ENCODE measurements around the gene KIAA0753.

The KIAA0753 gene

DNA sequence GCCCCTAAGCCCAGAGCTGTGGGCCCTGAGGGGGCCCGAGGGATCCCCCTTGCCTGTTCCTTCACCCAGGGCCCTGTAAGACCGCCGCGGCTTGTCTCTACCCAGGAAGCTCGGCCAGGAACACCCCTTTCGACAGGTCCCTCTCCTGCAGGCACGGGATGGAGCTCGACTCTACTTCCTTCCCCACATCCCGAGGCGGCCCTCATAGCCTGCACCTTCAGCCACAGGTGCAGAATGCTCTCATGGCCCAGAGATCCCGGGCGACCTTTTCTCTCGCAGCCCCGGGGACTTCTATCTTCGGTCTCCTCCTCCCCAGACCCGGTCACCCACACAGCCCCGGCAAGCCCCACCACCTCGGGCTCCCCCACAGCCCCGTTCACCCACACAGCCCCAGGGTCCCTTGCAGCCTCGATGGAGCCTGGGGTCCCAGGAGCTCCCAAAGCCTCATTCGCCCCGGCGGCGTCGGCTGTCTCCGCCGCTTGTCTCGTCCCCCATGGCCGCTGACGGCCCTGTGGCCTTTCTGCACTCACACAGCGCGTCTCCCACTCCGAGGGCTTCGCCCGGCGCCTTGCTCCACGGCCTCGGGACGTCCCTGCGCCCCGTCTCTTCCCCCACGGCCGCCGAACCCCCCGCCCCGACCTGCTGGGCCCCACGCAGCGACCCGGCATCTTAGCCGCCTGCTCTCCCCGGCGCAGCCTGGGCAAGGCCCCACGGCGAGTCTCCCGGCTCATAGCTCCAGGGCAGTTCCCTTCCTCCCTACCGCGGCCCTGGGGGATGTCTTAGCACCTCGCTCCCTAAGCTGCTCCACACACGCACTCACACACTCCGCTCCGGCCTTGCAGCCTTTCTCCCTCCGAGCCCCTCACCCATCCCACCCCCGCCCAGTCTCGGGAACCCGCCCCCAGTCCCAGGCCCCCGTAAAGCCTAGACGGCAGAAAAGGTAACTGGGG lies 650 bp downstream of the KIAA0753 start:
- DNase-seq = peak; percentile 49

DNA sequence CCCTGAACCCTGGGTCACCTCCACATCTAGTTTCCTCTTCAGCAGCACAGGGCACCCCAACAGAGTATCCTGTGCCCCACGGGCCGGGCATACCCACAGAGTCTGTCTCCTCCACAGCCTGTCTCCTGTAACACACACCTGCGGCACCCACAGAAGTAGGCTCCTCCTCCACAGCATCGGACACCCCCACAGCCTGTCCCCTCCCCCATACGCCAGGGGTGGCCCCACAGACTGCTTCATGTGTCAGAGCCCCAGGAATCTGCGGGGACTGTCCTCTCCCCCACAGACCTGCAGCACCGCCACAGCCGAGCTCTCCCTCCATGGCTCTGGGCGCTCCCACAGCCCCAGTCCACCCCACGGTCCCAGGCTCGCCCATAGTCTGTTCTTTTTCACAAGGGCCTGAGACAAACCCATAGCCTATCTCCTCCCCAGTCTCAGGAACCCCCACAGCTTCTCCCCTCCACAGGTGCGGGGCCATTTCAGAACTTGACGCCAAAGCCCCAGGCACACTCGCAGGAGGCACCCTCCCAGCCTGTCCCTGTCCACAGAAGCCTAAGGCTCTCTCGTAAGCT lies 1.4 kb downstream of the KIAA0753 start:
- no peak for DNase-seq

DNA sequence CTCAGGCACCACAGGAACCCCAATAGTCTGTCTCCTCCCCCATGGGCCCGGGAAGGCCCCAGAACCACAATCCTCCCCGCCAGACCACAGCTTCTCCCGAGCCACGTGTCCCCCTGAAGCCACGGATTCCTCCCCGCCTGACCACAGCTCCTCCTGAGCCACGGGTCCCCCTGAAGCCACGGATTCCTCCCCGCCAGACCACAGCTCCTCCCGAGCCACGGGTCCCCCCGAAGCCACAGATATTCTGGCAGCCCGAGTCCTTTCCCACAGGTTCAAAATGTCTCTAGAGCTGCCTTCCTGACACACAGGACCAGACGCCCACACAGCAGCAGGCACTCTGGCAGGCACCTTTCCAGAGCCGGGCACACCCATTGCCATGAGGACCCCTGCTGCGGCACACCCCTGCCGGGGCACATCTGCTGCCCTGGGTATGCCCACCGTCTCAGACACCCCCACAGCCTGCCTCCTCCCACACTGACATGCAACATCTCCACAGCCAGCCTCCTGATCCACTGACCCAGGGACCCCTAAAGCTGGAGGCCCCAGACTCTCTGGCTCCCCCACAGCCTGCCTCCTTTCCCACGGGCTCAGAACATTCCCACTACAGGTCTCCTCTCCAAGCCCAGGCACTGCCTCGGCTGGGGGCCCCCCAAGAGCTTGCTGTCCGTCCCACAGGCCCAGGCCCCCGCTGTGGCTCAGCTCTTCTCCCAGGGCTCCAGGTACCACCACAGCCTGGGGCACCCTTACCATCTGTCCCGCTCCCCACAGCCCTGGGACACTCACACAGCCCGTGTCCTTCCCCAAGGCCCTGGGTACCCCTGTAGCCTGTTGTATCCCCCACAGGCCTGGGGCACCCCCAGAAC lies 2.2 kb downstream of the KIAA0753 start:
- DNase-seq = no peak

DNA sequence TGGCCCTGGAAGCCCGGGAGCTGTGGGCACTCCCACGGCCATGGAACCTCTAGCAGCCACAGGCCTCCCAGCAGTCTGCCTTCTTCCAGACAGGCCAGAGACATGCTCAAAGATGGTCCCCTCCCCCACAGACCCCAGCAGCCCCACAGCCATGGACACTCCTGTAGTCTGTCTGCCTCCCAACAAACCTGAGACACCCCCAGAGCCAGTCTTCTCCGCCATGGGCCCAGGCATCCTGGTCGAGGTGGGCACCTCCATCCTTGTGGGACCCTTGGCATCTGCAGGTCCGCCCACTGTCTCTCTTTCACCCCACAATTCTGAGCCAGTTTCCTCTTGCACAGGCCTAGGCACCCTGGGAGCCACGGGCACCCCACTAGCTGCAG lies 3.1 kb downstream of the KIAA0753 start:
- DNase-seq = no peak

DNA sequence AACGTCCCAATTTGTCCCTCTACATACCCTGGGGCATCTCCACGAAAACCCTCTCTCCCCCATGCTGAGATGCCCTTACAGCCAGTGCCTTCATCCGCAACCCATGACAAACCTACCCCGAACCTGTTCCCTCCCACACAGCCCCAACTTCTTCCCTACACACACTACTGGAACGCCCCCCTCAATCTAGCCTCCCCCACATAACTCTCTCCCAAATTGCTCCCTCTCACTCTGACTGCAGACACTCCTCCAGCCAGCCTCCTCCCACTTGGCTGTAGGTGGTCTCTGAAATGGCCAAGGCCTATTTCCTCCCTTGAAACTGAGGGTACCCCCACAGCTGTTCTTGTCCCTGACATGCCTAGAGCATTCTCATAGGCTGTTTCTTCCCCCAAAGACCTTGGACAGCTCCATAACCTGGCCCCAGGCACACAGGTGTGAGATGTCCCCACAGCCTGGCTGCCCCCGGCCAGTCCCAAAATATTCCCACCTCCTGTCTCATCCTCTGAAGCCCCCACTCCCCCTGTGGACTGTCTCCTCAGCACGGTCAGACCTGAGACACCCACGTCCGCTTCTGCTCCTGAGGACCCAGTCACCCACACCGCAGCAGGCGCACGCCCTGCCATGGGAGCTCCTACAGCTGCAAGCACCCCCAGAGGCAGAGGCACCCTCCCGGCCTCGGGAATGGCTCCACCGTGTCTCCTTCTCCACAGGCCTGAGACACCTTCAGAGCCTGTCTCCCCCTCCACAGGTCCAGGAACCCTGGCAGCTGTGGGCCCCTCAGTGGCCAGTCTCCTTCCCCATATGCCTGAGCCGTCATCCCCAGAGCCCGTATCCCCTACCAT lies 3.7 kb downstream of the KIAA0753 start:
- DNase-seq = no peak

DNA sequence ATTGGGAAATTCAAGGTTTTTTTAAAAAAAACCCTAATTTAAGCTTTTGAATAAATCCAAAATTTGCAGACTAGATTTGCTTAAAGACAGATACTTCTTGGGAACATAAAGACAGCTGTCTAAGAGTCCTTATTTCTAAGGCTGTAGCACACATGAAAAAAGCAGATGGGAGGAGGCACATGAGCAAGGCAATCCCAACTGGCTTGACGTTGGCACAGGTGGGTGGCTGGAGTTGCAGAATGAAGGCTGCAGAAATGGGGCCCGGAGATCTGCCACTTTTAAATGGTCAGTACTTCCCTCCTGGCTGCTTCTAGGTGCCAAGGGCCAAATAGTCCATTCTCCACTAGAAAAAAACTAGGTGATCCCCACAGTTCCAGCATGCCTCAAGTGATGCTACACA lies 4.4 kb downstream of the KIAA0753 start:
- DNase-seq = no peak

DNA sequence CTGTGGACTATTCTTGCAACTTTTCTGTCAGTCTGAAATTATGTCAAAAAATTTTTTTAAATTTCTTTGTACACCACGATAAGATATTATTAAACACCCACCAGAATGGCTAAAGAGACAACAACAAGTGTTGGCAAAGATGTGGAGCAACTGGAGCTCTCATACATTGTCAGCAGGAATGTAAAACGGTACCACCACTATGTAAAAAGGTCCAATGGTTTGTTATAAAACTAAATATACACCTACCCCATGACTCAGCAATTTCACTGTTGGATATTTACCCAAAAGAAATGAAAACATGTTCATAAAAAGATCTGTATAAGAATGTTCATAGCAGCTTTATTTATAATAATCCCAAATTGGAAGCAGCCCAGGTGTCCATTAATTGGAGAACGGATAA lies 7.2 kb downstream of the KIAA0753 start:
- no peak for DNase-seq

DNA sequence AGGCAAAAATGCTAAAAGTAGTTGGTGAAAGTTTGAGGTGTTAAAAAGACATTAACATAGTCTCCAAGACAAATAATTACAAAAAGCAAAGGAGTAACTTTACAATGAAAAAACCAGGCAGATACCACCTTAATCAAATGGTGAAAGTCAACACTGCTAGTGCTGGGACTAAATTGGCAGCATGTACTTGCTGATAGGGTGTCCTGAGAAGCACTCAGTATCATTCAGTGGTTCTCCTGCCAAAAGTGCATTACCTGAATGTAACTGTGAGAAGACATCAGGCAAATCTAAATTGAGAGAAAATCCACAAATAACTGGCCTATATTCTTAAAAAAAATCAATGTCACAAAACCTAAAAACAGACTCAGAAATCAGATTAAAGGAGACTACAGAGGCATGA lies 8.0 kb downstream of the KIAA0753 start:
- no peak for DNase-seq

DNA sequence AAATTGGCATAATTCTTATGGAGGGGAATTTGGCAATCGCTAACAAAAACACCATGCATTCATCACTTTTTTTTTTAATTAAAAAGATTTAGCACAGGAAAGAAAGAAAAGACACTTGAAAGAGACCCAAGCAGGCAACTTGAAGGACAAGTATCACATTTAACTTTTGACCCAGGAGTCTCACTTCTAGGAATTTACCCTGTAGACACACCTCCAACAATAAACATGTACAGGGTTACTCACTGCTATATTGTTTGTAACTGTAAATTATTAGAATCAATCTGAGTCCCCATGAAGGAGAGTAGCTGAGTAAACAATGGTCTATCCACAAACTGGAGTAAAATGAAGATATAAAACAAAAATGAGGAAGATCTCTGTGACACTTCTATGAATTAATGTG lies 10.1 kb downstream of the KIAA0753 start:
- no peak for DNase-seq

DNA sequence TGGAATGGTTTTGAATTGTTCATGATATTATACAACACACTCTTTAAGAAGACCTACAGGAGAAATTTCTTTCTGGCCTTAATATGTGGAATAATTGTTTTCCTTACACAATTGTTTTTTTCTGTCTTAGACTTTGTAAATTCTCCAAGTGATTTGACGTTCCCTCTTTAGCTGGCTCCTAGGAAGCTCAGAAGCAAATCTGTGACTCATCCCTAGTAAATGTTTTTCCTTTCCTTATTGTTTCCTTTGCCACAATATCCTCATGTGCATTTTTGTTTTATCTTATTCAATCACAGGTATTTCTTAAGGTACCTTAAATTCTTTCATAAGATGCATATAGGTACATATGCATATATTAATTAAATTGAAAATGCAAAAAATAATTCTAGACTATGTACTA lies 13.5 kb downstream of the KIAA0753 start:
- DNase-seq = no peak

DNA sequence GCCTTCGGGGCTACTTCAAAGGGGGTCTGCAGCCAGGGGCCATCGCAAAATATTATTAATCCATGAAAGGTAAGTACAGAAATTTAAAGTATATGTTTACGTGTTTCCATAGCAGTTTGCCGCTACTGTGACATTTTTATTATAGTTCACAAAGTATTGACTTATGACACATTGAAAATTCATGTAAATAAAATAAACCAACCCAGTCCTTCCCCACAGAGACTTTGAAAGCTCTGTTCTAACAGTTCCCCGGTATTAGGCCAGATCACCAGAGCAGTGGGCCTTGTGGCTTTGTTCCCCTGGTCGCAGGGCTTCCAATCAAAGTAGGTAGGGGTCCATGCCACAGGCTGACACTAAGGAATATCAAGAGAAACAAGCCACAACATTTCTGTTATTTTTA lies 13.9 kb downstream of the KIAA0753 start:
- DNase-seq = no peak

DNA sequence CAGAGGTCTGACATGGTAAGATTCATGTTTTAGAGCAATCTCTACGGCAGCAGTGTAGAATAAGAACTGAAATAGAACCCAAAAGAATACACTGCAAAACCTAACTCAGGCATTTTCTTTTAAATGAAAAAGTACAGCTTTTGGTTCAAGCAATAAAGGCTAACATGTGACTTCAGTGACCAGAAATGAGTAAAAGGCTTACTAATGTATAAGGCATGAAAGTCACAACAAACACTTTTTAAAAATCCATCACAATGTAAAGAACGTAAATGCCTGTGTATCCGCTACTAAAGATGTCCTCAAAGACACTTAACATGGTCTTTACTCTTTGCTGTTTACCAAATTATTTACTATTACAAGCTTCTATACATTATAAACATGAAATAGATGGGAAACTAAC lies 16.6 kb downstream of the KIAA0753 start:
- DNase-seq = no peak

DNA sequence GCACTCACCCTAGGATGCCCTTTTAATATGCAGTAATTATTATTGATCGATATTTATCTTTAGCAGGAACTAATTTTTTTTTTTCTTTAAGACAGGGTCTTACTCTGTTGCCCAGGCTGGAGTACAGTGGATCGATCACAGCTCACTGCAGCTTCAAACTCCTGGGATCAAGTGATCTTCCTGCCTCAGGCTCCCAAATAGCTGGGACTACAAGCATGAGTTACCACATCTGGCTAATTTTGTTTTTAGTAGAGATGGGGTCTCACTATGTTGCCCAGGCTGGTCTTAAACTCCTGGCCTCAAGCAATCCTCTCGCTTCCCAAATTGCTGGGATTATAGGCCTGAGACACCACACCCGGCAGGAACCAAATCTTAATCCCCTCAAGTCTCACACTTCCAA lies 29.3 kb downstream of the KIAA0753 start:
- no peak for DNase-seq

DNA sequence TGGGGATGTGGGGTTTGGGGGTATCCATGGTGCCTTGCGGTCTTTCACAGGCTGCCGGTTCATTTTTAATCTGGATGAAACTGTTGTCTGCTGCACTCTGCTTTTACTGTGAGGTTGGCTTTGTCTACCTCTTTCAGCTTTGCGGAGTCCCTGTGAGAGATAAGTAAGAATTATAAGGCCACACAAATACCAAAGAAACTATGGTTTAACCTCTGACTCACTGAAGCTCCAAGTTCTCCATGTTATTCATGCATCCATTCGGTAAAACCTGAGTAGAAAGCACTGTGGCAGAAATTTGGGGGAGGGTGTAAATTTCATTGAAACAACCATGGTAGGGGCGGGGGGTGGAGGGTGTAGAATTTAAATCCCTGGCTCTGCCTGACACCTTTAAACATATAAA lies 30.5 kb downstream of the KIAA0753 start:
- DNase-seq = no peak

DNA sequence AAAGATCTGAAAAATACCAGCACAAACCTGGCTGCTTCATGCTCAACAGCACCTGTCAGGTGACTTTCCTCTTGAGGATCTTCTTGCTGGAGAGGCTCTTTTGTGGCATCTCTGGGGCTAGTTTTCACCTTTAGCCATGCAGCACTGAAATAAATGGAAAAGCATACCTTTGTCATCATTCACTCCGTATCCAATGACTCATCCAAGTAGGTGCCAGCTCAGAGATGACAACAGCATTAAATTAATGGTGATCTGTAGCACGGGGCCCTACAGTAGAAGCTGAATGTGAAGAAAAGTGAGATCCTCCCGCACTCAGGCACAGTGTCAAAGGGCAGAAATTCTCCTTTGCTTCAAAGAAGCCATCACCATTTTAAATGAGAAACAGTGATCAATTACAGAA lies 32.2 kb downstream of the KIAA0753 start:
- no peak for DNase-seq

DNA sequence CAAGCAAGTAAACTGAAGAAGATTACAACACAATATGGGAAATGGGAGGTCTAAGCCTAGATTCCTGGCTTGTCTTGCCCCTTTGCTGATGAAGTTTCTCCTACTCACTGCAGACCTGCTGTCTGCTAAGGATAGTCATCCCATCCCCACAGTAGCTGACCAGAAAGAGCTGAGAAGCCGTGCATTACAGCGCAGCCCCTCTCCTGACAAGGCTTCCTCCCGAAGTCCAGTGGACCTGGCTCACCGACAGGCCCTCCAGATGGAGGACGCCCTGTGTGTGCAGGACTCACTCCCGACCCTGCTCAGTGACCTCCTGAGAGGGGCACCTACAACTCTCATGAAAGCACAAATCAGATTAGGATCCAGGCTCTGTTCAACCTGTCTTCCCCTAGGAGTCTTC lies 35.4 kb downstream of the KIAA0753 start:
- DNase-seq = no peak

DNA sequence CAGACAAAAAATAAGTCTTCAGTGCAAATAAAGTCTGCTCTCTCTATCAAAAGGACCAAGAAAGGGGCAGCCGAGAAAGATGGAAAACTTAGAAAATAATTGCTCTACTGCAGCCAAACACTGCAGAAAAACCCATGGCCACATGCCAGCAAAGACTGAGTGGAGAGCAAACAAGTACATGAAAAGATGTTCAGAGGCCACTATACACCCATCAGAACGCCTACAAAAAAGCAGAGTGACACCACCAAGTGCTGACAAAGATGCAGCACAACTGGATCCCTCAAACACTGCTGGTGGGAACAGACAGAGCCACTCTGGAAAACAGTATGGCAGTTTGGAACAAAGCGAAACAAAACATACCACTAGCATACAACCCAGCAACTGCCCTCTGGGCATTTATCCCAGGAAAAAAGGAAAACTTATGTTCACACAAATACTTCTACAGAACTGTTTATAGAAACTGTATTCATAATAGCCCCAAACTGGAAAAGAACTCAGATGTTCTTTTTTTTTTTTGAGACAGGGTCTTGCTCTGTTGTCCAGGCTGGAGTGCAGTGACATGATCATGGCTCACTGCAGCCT lies 36.7 kb downstream of the KIAA0753 start:
- DNase-seq = no peak

DNA sequence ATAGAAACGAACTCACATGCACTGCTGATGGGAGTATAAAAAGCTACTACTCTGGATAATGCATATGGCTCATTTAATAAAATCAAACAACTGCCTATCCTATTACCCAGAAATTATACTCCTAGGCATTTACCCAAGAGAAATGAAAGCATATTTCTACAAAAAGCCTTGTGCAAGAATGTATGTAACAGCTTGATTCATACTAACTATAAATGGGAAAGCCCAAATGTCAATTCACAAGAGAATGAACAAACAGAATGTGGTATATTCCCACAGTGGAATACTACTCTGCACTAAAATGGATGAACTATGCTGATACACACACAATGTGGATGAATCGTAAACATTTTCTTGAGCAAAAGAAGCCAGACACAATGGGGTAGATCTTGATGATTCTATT lies 38.4 kb downstream of the KIAA0753 start:
- DNase-seq = peak; percentile 53

DNA sequence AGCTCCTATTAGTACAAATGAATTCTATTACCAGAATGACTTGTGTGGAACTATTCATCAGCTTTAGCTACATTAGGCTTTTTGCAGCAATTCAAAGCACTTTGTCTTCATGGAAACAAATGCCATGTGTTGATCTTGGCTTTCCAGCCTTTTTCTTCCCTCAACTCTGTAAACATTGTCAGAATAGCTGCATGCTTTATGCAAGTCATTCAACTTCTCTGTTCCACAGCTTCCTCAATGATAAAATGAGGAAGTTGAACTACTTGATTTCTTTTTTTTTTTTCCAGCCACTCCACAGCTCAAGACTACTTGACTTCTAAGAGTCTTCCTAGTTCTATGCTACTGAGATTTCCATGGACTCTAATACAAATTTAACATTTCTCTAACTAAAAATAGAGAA lies 41.1 kb downstream of the KIAA0753 start:
- peak; percentile 74 for DNase-seq

DNA sequence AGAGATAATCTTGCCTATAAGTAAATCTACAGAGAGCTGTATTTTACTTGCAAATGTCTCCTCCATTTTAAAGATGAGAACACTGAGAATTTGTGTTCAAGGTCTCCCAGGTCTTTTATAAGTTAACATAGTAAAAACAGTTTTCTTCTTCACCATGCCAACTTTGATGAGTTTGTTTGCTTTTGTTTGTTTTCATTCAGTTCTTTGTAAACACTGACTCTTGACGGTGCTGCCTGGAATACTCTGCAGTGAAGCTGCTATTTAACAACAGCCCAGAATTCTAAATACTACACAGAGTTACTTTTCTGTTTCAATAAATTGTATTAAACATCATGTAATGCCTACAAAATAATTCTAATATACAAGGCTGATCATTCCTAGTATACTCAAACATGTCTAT lies 42.8 kb downstream of the KIAA0753 start:
- no peak for DNase-seq

DNA sequence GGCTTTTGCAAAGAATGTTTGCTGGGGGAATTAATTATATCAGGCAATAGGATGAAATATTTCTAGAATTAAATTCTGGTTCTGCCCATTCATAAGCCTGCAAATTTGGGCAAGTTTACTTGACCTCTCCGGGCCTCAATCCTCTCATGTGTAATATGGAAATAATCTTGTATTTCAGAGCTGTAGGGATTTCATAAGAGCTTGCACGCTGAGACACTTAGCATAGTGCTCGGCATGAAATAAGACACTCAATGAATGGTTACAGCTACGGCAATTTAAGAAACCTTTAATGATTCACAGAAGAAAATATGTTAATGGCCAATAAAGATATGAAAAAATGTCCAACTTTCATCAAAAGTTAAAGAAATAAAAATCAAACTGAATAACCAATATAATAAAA lies 43.6 kb downstream of the KIAA0753 start:
- DNase-seq = no peak

DNA sequence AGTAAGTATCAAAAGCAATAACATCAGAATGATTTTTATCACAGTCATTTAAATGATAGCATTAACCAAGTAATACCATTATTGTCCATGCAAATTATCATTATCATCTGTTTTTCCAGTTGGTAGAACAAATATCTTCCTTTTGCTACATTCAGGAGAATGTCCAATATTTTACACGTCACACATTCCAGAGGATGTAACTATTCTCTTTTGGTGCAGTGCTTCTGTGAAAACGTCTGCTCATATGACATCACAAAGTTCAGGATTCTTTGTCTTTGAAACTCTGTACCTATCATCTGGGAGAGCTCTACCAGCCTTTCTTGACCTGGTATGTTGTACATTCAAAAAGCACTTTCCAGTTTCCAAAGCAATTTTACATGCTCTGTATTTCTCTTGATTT lies 44.0 kb downstream of the KIAA0753 start:
- no peak for DNase-seq

All from suppressor macrophage treated with lipopolysaccharide for 4 hours (primary cell).